PFSK-1 (cell line): ENCODE data around the gene SEMA3B.

Experiments used
- POLR2AphosphoS5 ChIP-seq: IDR thresholded peaks from 2 replicates; pipeline ENCODE4 v1.6.1; 2012; ENCODE audit warnings: low read depth, mild to moderate bottlenecking, control low read depth, low read length, moderate library complexity
- SIN3A ChIP-seq: IDR thresholded peaks from 2 replicates; pipeline ENCODE4 v1.6.1; 2012; ENCODE audit warnings: mild to moderate bottlenecking, low read length, moderate library complexity, borderline replicate concordance; ENCODE audit not compliant: insufficient read depth
- TAF1 ChIP-seq: IDR thresholded peaks from 2 replicates; pipeline ENCODE4 v1.6.1; 2012; ENCODE audit warnings: low read length, control low read depth, borderline replicate concordance; ENCODE audit not compliant: insufficient read depth

DNA sequence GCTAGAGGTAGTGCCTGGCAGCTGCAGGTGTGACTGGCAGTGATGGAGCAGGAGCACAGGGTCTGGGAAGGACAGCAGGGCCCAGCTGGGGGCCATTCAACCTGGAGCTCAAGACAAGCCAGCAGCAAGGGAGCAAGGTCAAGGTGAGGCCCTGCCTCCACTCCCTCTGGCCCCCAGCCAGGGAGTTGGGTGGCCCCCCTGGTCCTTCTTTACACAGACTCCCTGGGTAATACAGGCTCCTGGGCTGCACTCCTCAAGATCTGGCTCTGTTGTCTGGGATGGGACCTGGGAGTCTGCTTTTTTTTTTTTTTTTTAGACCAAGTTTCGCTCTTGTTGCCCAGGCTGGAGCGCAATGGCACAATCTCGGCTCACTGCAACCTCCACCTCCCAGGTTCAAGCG lies 18.4 kb upstream of the SEMA3B start:
- TF ChIP-seq SIN3A: no peak
- TF ChIP-seq POLR2AphosphoS5: no peak
- no peak for TF ChIP-seq TAF1
